HG03095 (cell line): ENCODE measurements around the gene PRSS36.
"Not testable (repeated sequence)": the region's sequence is repeated elsewhere in the genome, so short reads cannot be mapped to it uniquely, and the experiment has no call there.

Experiments
- ATAC-seq: cut with Tn5 transposase; IDR thresholded peaks from one replicate; pipeline ENCODE4 v1.9.1; 2021; ENCODE audit warnings: moderate library complexity; ENCODE audit not compliant: unreplicated experiment

The PRSS36 gene

GRCh38 chr16:31106509-31107464 lies 43.1 kb downstream of the PRSS36 start:
- no peak for ATAC-seq

GRCh38 chr16:31105677-31106213 lies 44.1 kb downstream of the PRSS36 start:
- no peak for ATAC-seq

GRCh38 chr16:31100876-31101641 lies 48.8 kb downstream of the PRSS36 start:
- ATAC-seq = not testable (repeated sequence)

- no peak for ATAC-seq
These were observed 49.8 kb downstream of the PRSS36 start for GRCh38 chr16:31099860-31100638.

GRCh38 chr16:31094424-31095120 lies 55.3 kb downstream of the PRSS36 start, which contains the start of gene VKORC1:
Gene VKORC1 (minus strand): TSS chr16:31094797. CDS start chr16:31094729, 68 bp downstream.
- peak; percentile 81 for ATAC-seq

GRCh38 chr16:31094088-31094423 lies 55.8 kb downstream of the PRSS36 start:
- ATAC-seq = peak; percentile 2

- no peak for ATAC-seq
These were observed 56.6 kb downstream of the PRSS36 start for GRCh38 chr16:31093132-31093703.

GRCh38 chr16:31092330-31092729 lies 57.5 kb downstream of the PRSS36 start:
- ATAC-seq = no peak

GRCh38 chr16:31090540-31090939 lies 59.3 kb downstream of the PRSS36 start:
- no peak for ATAC-seq

- no peak for ATAC-seq
These were observed 60.7 kb downstream of the PRSS36 start for GRCh38 chr16:31089199-31089598.
